Stimulated activated CD8-positive, alpha-beta memory T cell treated with anti-CD3 and anti-CD28 coated beads, Interleukin-4, amount 100 ng/mL, for 48 hours (primary cell): ENCODE results near the gene ADGRG4.
"Not testable (repeated sequence)": the region's sequence is repeated elsewhere in the genome, so short reads cannot be mapped to it uniquely, and the experiment has no call there.

Experiments used
- DNase-seq: peaks from one replicate; pipeline ENCODE4 v3.0.0-alpha.2; 2020

ADGRG4 gene

GRCh38 chrX:136300721-136301120 is at the start of gene ADGRG4:
Gene ADGRG4, plus strand, starts transcription at chrX:136300963. Its CDS starts 7,815 bp downstream, at chrX:136308778.
- not testable (repeated sequence) for DNase-seq

GRCh38 chrX:136251041-136251991 is 49.4 kb upstream of the ADGRG4 start, which contains the start of gene MAP7D3:
Gene MAP7D3, minus strand, starts transcription at chrX:136251400. Its CDS starts 42 bp downstream, at chrX:136251358.
- peak; percentile 65 for DNase-seq

- no peak for DNase-seq
Measured at GRCh38 chrX:136255541-136255940, 45.2 kb upstream of the ADGRG4 start.

- no peak for DNase-seq
Measured at GRCh38 chrX:136256026-136256425, 44.7 kb upstream of the ADGRG4 start.

GRCh38 chrX:136258951-136259350 is 41.8 kb upstream of the ADGRG4 start:
- DNase-seq, result no peak

- no peak for DNase-seq
Measured at GRCh38 chrX:136259543-136259942, 41.2 kb upstream of the ADGRG4 start.

GRCh38 chrX:136260776-136261175 is 40.0 kb upstream of the ADGRG4 start:
- no peak for DNase-seq

- DNase-seq, result no peak
Measured at GRCh38 chrX:136261321-136261720, 39.4 kb upstream of the ADGRG4 start.

GRCh38 chrX:136262243-136262642 is 38.5 kb upstream of the ADGRG4 start:
- DNase-seq, result no peak

GRCh38 chrX:136262812-136263315 is 37.9 kb upstream of the ADGRG4 start:
- no peak for DNase-seq

- DNase-seq, result no peak
Measured at GRCh38 chrX:136266828-136267227, 33.9 kb upstream of the ADGRG4 start.

- DNase-seq, result peak; percentile 43
Measured at GRCh38 chrX:136268051-136269048, 32.4 kb upstream of the ADGRG4 start.

GRCh38 chrX:136269921-136270320 is 30.8 kb upstream of the ADGRG4 start:
- DNase-seq, result no peak

- DNase-seq, result no peak
Measured at GRCh38 chrX:136271300-136271699, 29.5 kb upstream of the ADGRG4 start.

- no peak for DNase-seq
Measured at GRCh38 chrX:136272325-136272724, 28.4 kb upstream of the ADGRG4 start.

- DNase-seq, result no peak
Measured at GRCh38 chrX:136273986-136274385, 26.8 kb upstream of the ADGRG4 start.

GRCh38 chrX:136275553-136275952 is 25.2 kb upstream of the ADGRG4 start:
- DNase-seq, result no peak

GRCh38 chrX:136286375-136286774 is 14.4 kb upstream of the ADGRG4 start:
- DNase-seq, result not testable (repeated sequence)

- DNase-seq, result no peak
Measured at GRCh38 chrX:136291824-136292223, 8.9 kb upstream of the ADGRG4 start.

GRCh38 chrX:136292656-136293055 is 8.1 kb upstream of the ADGRG4 start:
- DNase-seq, result no peak

GRCh38 chrX:136295380-136295779 is 5.4 kb upstream of the ADGRG4 start:
- DNase-seq, result no peak

- DNase-seq, result no peak
Measured at GRCh38 chrX:136303041-136303440, 2.3 kb downstream of the ADGRG4 start.

- DNase-seq, result no peak
Measured at GRCh38 chrX:136304493-136304892, 3.7 kb downstream of the ADGRG4 start.
